CD14-positive monocyte (primary cell): Measurements from ENCODE around the gene SEMA7A. TPM values are rescaled to one million over a fixed set of nuclear protein-coding genes. Genes with fewer than 3 reads are reported as not detected.

Experiments used
- DNase-seq, 3 donors: peaks; one replicate each; pipeline ENCODE4 v3.0.0-alpha.2; 2011 to 2022
- H2AFZ ChIP-seq: 2 replicates; pipeline ENCODE4 v1.6.0; 2012; ENCODE audit warnings: mild to moderate bottlenecking, low read depth, low read length, inconsistent platforms; ENCODE audit not compliant: insufficient read depth, poor library complexity, severe bottlenecking
- H3K27ac ChIP-seq, 2 donors: 1 replicate in 1 of 2; 2 replicates in 1 of 2; pipeline ENCODE4 v1.5.1; 2012 to 2013; ENCODE audit warnings: low read length in 2 of 2, control low read depth in 1 of 2, inconsistent platforms in 1 of 2, low read depth in 1 of 2, mild to moderate bottlenecking in 1 of 2
- H3K27me3 ChIP-seq, 2 donors: one replicate each; pipeline versions ENCODE4 v1.6.0 to v1.6.1; 2011 to 2013; ENCODE audit warnings: low read length in 2 of 2; ENCODE audit not compliant: control insufficient read depth in 2 of 2, insufficient read depth in 2 of 2
- H3K36me3 ChIP-seq, 2 donors: replicated peaks in 1 of 2; 1 replicate in 1 of 2; 2 replicates in 1 of 2; pipeline versions ENCODE4 v1.5.1 to v1.6.1; 2012 to 2013; ENCODE audit warnings: low read length in 2 of 2, control low read depth in 1 of 2, inconsistent platforms in 1 of 2, mild to moderate bottlenecking in 1 of 2; ENCODE audit not compliant: insufficient read depth in 2 of 2, control insufficient read depth in 1 of 2
- H3K4me1 ChIP-seq, 2 donors: 1 replicate in 1 of 2; 2 replicates in 1 of 2; pipeline versions ENCODE4 v1.5.1 to v1.6.1; 2012 to 2013; ENCODE audit warnings: low read length in 2 of 2, control low read depth in 1 of 2, inconsistent platforms in 1 of 2, mild to moderate bottlenecking in 1 of 2, moderate library complexity in 1 of 2; ENCODE audit not compliant: insufficient read depth in 2 of 2, control insufficient read depth in 1 of 2
- H3K4me2 ChIP-seq: replicated peaks from 2 replicates; pipeline ENCODE3; 2012; ENCODE audit warnings: low read length, moderate library complexity, mild to moderate bottlenecking; ENCODE audit not compliant: poor library complexity, severe bottlenecking; ENCODE audit errors: extremely low read depth
- H3K4me3 ChIP-seq, 3 experiments: fragments of 200-600 bp in 1 of 3; sonication (generic) in 1 of 3; replicated peaks in 1 of 3; 1 replicate in 2 of 3; 2 replicates in 1 of 3; pipeline ENCODE4 v1.5.1; 2011 to 2013; ENCODE audit warnings: low read length in 3 of 3, mild to moderate bottlenecking in 3 of 3, control low read depth in 2 of 3, low read depth in 2 of 3, inconsistent platforms in 1 of 3, moderate library complexity in 1 of 3
- H3K79me2 ChIP-seq: 2 replicates; pipeline ENCODE4 v1.6.0; 2012; ENCODE audit warnings: mild to moderate bottlenecking, control low read depth, inconsistent platforms, low read length, moderate library complexity; ENCODE audit not compliant: insufficient read depth
- H3K9ac ChIP-seq: 2 replicates; pipeline ENCODE4 v1.6.0; 2017; ENCODE audit warnings: low read length, mild to moderate bottlenecking; ENCODE audit not compliant: insufficient read depth, poor library complexity, severe bottlenecking
- H3K9me3 ChIP-seq, 2 donors: replicated peaks in 1 of 2; 1 replicate in 1 of 2; 2 replicates in 1 of 2; pipeline versions ENCODE4 v1.5.1 to v1.6.1; 2012 to 2013; ENCODE audit warnings: low read length in 2 of 2, control low read depth in 1 of 2; ENCODE audit not compliant: control insufficient read depth in 1 of 2, insufficient read depth in 1 of 2
- H4K20me1 ChIP-seq: 2 replicates; pipeline ENCODE4 v1.6.0; 2012; ENCODE audit warnings: mild to moderate bottlenecking, low read length, control low read depth, moderate library complexity; ENCODE audit not compliant: insufficient read depth
- H3K27ac Mint-ChIP-seq, 7 donors: one replicate each; pipeline ENCODE4 v1.8.0; 2020; ENCODE audit warnings: mild to moderate bottlenecking in 7 of 7, mixed read lengths in 7 of 7, moderate library complexity in 6 of 7, inconsistent platforms in 2 of 7
- H3K27me3 Mint-ChIP-seq, 3 donors: one replicate each; pipeline ENCODE4 v1.8.0; 2021 to 2022; ENCODE audit warnings: low read depth in 3 of 3, mild to moderate bottlenecking in 3 of 3, mixed read lengths in 3 of 3, moderate library complexity in 3 of 3, inconsistent platforms in 1 of 3
- H3K36me3 Mint-ChIP-seq, 2 donors: one replicate each; pipeline ENCODE4 v1.8.0; 2020; ENCODE audit warnings: mixed read lengths in 2 of 2, inconsistent platforms in 1 of 2, mild to moderate bottlenecking in 1 of 2
- H3K4me1 Mint-ChIP-seq: one replicate; pipeline ENCODE4 v1.8.0; 2020; ENCODE audit warnings: mild to moderate bottlenecking, mixed read lengths
- H3K4me3 Mint-ChIP-seq, 2 donors: one replicate each; pipeline ENCODE4 v1.8.0; 2020; ENCODE audit warnings: mild to moderate bottlenecking in 2 of 2, mixed read lengths in 2 of 2, moderate library complexity in 1 of 2
- H3K9me3 Mint-ChIP-seq, 7 donors: one replicate each; pipeline ENCODE4 v1.8.0; 2020 to 2022; ENCODE audit warnings: mixed read lengths in 7 of 7, mild to moderate bottlenecking in 6 of 7, moderate library complexity in 6 of 7, inconsistent platforms in 2 of 7
- CTCF ChIP-seq: fragments of 200-600 bp; IDR thresholded peaks from one replicate; pipeline ENCODE4 v1.8.0; 2022; ENCODE audit warnings: antibody characterized with exemption, mild to moderate bottlenecking
- WGBS: methylation state at CpG from one replicate; pipeline ENCODE4 v1.1.5; 2013; ENCODE audit warnings: missing lambda C conversion rate; ENCODE audit not compliant: insufficient coverage; 5-methylcytosine and 5-hydroxymethylcytosine counted together
- intact Hi-C, 2 donors: fragments of 100-400 bp; cut with micrococcal nuclease; formaldehyde crosslinking; loops; one replicate each; pipeline versions ENCODE4 v1.15.0 to v1.15.1; 2023
- polyA plus RNA-seq, 3 donors: library from polyadenylated mRNA; depleted of rRNA in 1 of 3; unstranded in 2 of 3; stranded (reverse) in 1 of 3; fragments of 300-500 nt in 2 of 3; fragments of >200 nt in 1 of 3; fragmentation: Illumina TruSeq in 2 of 3; gene quantifications; 1 replicate in 2 of 3; 2 replicates in 1 of 3; pipeline ENCODE4 v1.2.3, GENCODE V29; 2012 to 2021

SEMA7A gene
- polyA plus RNA-seq, 3 donors: 0.04 to 4.8 (median 0.15) TPM

GRCh38 chr15:74373731-74374647 is 59.8 kb downstream of the SEMA7A start:
- Mint-ChIP-seq H3K36me3 (no peaks in the 10 kb centered on the region), H3K4me1 (peaks cover 20% of the 10 kb centered on the region), H3K4me3 (peak overlapping the region; percentile 75 to 88), H3K9me3 (no peaks in the 10 kb centered on the region), H3K27ac (no peak overlapping the region), H3K27me3 (peaks cover 23 to 51% (median 26%) of the 10 kb centered on the region in 3 donors)
- intact Hi-C loops: loop anchor here (2.0 to 10.0 kb wide), 5 partner anchors 65 to 393 kb away; no protein-coding TSS in a partner anchor
- H3K27me3 ChIP-seq: peaks cover 3 to 21% of the 10 kb centered on the region in 2 donors
- peak; percentile 80 to 87 (median 83) for DNase-seq
- no peaks in the 10 kb centered on the region for H3K79me2 ChIP-seq
- no peak overlapping the region for H3K27ac ChIP-seq
- WGBS: under 1% methylated on average over 62 of the region's 62 CpGs
- peak overlapping the region; percentile 95 for H3K4me2 ChIP-seq
- peak overlapping the region; percentile 92 for H2AFZ ChIP-seq
- no peaks in the 10 kb centered on the region for H3K36me3 ChIP-seq
- TF ChIP-seq CTCF: peak; percentile 97
- H3K4me3 ChIP-seq: peak overlapping the region; percentile 46 to 82 (median 63)
- H3K9me3 ChIP-seq: no peaks in the 10 kb centered on the region
- H4K20me1 ChIP-seq: peaks cover 6% of the 10 kb centered on the region
- no peak overlapping the region for H3K9ac ChIP-seq
- peaks cover 14 to 19% of the 10 kb centered on the region in 2 donors for H3K4me1 ChIP-seq

DNA sequence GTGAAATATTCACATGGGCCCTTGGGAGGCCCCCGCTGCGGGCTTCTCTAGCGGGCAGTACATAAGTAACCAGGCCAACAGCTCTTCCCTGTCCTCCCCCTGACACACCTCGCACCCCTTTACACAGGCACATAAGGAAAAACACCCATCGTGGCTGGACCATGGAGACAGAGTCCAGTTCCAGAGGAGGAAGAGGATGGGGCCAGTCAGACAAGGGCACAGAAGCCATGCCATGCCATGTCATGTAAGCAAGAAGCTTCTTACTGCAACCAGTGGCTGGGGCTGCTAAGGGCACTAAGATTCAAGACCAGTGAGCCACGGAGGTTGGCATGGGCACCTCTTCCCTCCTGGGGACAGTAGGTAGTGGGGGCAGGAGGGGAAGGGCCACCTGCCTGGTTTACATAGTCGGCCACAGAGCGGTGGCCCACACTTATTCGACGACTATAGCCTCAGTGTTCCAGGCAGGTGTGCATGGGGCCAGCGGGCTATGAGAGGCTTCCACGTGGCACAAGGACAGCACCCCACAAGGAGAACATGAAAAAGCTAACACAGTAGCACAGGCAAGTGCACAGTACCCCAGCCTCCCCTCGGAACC is 60.6 kb downstream of the SEMA7A start:
- H4K20me1 ChIP-seq: peaks cover 6% of the 10 kb centered on the region
- H3K36me3 ChIP-seq: no peaks in the 10 kb centered on the region
- Mint-ChIP-seq H3K4me3 (peak overlapping the region; percentile 75 to 88), H3K4me1 (peaks cover 18% of the 10 kb centered on the region), H3K27me3 (peaks cover 30 to 53% (median 33%) of the 10 kb centered on the region in 3 donors), H3K36me3 (no peaks in the 10 kb centered on the region), H3K9me3 (no peaks in the 10 kb centered on the region), H3K27ac (no peak overlapping the region)
- intact Hi-C loops: loop anchor here (5.0 to 10.0 kb wide), 4 partner anchors 119 to 394 kb away; no protein-coding TSS in a partner anchor
- no peaks in the 10 kb centered on the region for H3K9me3 ChIP-seq
- H3K27me3 ChIP-seq: peaks cover 3 to 25% of the 10 kb centered on the region in 2 donors
- WGBS: 48% methylated on average over 5 of the region's 13 CpGs
- peaks cover 14 to 19% of the 10 kb centered on the region in 2 donors for H3K4me1 ChIP-seq
- TF ChIP-seq CTCF: no peak
- no peak overlapping the region for H3K4me3 ChIP-seq
- no peak for DNase-seq
- no peak overlapping the region for H3K4me2 ChIP-seq
- no peak overlapping the region for H3K27ac ChIP-seq
- H3K79me2 ChIP-seq: no peaks in the 10 kb centered on the region
- H2AFZ ChIP-seq: peak overlapping the region; percentile 92
- no peak overlapping the region for H3K9ac ChIP-seq
